ENCODE measurements around the gene B9D2.

Gene B9D2

GRCh38 chr19:41352609-41353465, 11.1 kb downstream of the B9D2 start (continued):
- no peak for TF ChIP-seq BCL6B (tag by site-specific recombination; IDR thresholded peaks at IDR 0.05)
- TF ChIP-seq ZNF555 (tag by site-specific recombination; conservative IDR thresholded peaks at IDR 0.05) = no peak
- TF ChIP-seq ZNF19 (tag by site-specific recombination; IDR thresholded peaks at IDR 0.05; ENCODE audit: low read depth) = no peak
- no peak for TF ChIP-seq YY1 (tag by site-specific recombination; IDR thresholded peaks at IDR 0.05)
- no peak for TF ChIP-seq ZNF596 (tag by site-specific recombination; IDR thresholded peaks at IDR 0.05)
- TF ChIP-seq ZNF2 (tag by site-specific recombination; IDR thresholded peaks at IDR 0.05) = no peak
- no peak for TF ChIP-seq ZNF433 (tag by site-specific recombination; IDR thresholded peaks at IDR 0.05; ENCODE audit: low read depth)
- peak; percentile 95 for TF ChIP-seq GLIS1 (tag by site-specific recombination; IDR thresholded peaks at IDR 0.05)
- TF ChIP-seq ZNF670 (tag by site-specific recombination; IDR thresholded peaks at IDR 0.05; ENCODE audit: low read depth) = no peak
- TF ChIP-seq ZNF777 (tag by site-specific recombination; IDR thresholded peaks at IDR 0.05; ENCODE audit: borderline replicate concordance) = 0 out of 2 replicates have a peak, but pooled peaks have one; percentile 8
- no peak for TF ChIP-seq ZNF133 (tag by site-specific recombination; IDR thresholded peaks at IDR 0.05)
- TF ChIP-seq ZNF112 (tag by site-specific recombination; IDR thresholded peaks at IDR 0.05) = no peak
- no peak for TF ChIP-seq RBAK (tag by site-specific recombination; IDR thresholded peaks at IDR 0.05)
- no peak for TF ChIP-seq ZNF624 (tag by site-specific recombination; IDR thresholded peaks at IDR 0.05)
- TF ChIP-seq ZNF398 (tag by site-specific recombination; IDR thresholded peaks at IDR 0.05) = peak; percentile 34; the same call in 1 of the 2 replicates
- no peak; the same call in 1 of the 2 replicates for TF ChIP-seq KLF8 (tag by site-specific recombination; IDR thresholded peaks at IDR 0.05)
- TF ChIP-seq ZNF114 (tag by site-specific recombination; IDR thresholded peaks at IDR 0.05) = no peak
- no peak for TF ChIP-seq ZNF544 (tag by site-specific recombination; IDR thresholded peaks at IDR 0.05)
- TF ChIP-seq ZNF692 (tag by site-specific recombination; IDR thresholded peaks at IDR 0.05) = 0 out of 2 replicates have a peak, but pooled peaks have one; percentile 60
- TF ChIP-seq ZNF792 (tag by site-specific recombination; IDR thresholded peaks at IDR 0.05) = no peak; the same call in 1 of the 2 replicates
- no peak for TF ChIP-seq ZNF223 (tag by site-specific recombination; IDR thresholded peaks at IDR 0.05)
- no peak for TF ChIP-seq ZNF211 (tag by site-specific recombination; IDR thresholded peaks at IDR 0.05; ENCODE audit: low read depth)
- no peak for TF ChIP-seq ZNF621 (tag by site-specific recombination; IDR thresholded peaks at IDR 0.05)

- Histone ChIP-seq H3K9me3 (ENCODE audit: control insufficient read depth, insufficient read depth, low read depth, low read length) (no peaks in the 10 kb centered on the region), H3K27ac (ENCODE audit: extremely low read depth, low read depth, low read length) (peak overlapping the region; percentile 77; the same call in 1 of the 2 replicates), H3K4me3 (ENCODE audit: low read depth, low read length) (peak overlapping the region; percentile 43), H3K36me3 (ENCODE audit: control insufficient read depth in 2 of 2, insufficient read depth in 1 of 2, low read length in 2 of 2) (peaks cover 8 to 13% of the 10 kb centered on the region in 2 experiments; a peak in 2 of 3 replicates), H3K4me1 (ENCODE audit: control insufficient read depth, insufficient read depth, low read length) (peaks cover 5% of the 10 kb centered on the region; the same call in 1 of the 2 replicates)
- ChIA-PET POLR2A (interaction anchor here (0.8 to 3.1 kb wide), 13 partner anchors 12 to 87 kb away, joined by 3 to 73 read pairs (median 5); partner anchors contain the start of genes B9D2, DMAC2, HNRNPUL1 and TMEM91), CTCF (interaction anchor here (0.5 to 5.3 kb wide), 17 partner anchors 12 to 717 kb away, joined by 3 to 64 read pairs (median 4); partner anchors contain the start of genes B9D2 and DMAC2)
- TF ChIP-seq ZBTB21 (tag by site-specific recombination; IDR thresholded peaks at IDR 0.05) (no peak), ZNF423 (tag by site-specific recombination; IDR thresholded peaks at IDR 0.05) (peak; percentile 12; the same call in 1 of the 2 replicates), BCL6B (tag by site-specific recombination; IDR thresholded peaks at IDR 0.05) (no peak), ZNF157 (tag by site-specific recombination; IDR thresholded peaks at IDR 0.05) (no peak), ZNF629 (tag by site-specific recombination; IDR thresholded peaks at IDR 0.05) (0 out of 2 replicates have a peak, but pooled peaks have one; percentile 38), BCL11B (tag by site-specific recombination; IDR thresholded peaks at IDR 0.05; ENCODE audit: low read depth) (peak; percentile 35; the same call in 1 of the 2 replicates), PATZ1 (tag by site-specific recombination; IDR thresholded peaks at IDR 0.05) (peak; percentile 71)
Observed at GRCh38 chr19:41352279-41352608, 11.7 kb downstream of the B9D2 start.
